Esophagus squamous epithelium (tissue), 4 donors: ENCODE measurements around the gene CACNB2.

Experiments used
- POLR2A ChIP-seq, 4 donors: fragments of 450-650 bp; IDR thresholded peaks; one replicate each; pipeline ENCODE4 v1.6.1; 2017; ENCODE audit warnings: antibody characterized with exemption in 4 of 4, mild to moderate bottlenecking in 4 of 4, moderate library complexity in 3 of 4
- TF ChIP-seq, protein P1 (sequence below), 6 experiments: fragments of 450-650 bp in 4 of 6; fragments of 200-600 bp in 2 of 6; sonication (generic) in 2 of 6; IDR thresholded peaks; one replicate each; pipeline ENCODE4 v1.5.1; 2016 to 2019; ENCODE audit warnings: antibody characterized with exemption in 6 of 6, mild to moderate bottlenecking in 4 of 6, moderate library complexity in 4 of 6

DNA sequence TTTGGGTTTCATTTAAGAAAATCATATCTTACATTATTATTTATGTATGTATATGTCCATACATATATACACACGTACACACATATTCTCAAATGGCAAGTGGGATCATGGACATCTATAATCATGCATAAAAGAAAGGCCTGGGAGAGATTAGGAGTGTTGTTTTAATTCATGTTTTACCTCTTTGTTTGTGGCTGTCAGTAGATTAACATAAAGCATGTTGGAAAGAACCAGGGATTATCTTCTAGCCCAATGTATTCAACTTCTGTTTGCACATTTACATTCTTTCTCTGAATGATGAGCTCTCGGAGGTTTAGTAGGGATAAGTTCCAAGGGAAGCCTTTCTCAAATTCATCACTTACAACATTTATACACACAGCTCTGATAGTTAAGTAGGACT lies 319.8 kb downstream of the CACNB2 start:
- TF ChIP-seq POLR2A (IDR thresholded peaks at IDR 0.05) = no peak
- TF ChIP-seq, protein P1, sequence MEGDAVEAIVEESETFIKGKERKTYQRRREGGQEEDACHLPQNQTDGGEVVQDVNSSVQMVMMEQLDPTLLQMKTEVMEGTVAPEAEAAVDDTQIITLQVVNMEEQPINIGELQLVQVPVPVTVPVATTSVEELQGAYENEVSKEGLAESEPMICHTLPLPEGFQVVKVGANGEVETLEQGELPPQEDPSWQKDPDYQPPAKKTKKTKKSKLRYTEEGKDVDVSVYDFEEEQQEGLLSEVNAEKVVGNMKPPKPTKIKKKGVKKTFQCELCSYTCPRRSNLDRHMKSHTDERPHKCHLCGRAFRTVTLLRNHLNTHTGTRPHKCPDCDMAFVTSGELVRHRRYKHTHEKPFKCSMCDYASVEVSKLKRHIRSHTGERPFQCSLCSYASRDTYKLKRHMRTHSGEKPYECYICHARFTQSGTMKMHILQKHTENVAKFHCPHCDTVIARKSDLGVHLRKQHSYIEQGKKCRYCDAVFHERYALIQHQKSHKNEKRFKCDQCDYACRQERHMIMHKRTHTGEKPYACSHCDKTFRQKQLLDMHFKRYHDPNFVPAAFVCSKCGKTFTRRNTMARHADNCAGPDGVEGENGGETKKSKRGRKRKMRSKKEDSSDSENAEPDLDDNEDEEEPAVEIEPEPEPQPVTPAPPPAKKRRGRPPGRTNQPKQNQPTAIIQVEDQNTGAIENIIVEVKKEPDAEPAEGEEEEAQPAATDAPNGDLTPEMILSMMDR (IDR thresholded peaks at IDR 0.05) = no peak
